ENCODE data around the gene PRPF6.

The PRPF6 gene

DNA sequence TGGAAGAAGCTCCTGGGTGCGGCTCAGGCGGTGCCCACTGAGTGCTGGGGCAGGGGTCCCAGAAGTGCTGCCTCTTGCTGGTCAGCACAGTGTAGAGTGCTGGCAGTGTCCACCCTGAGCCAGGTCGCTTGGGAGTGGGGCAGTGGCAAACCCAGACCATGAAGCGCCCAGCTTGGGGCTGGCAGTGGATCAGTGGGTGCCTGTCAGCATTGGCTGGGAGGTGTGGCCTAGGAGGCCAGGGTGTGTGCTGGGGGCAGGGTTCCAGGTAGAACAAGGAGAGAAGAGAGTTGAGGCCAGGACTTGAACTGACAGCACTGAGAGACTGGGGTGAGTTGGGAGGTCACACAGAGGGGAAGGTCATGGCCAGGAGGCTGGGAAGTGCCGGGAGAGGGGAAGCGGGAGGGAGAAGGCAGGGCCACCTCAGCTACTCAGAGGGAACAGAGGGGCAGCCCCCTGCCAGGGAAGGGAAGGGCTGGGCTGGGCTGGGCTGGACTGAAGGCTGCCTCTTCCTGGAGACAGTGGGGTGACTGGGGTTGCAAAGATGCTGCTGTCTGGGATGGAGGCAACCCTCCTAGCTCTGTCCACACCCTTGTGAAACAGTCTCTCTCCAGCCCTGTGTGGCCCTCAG, 86.2 kb downstream of the PRPF6 start:
- no peak for DNase-seq

GRCh38 chr20:64067733-64068307, 86.9 kb downstream of the PRPF6 start:
- no peak for DNase-seq

GRCh38 chr20:64068386-64069208, 87.7 kb downstream of the PRPF6 start:
- no peak for DNase-seq

DNA sequence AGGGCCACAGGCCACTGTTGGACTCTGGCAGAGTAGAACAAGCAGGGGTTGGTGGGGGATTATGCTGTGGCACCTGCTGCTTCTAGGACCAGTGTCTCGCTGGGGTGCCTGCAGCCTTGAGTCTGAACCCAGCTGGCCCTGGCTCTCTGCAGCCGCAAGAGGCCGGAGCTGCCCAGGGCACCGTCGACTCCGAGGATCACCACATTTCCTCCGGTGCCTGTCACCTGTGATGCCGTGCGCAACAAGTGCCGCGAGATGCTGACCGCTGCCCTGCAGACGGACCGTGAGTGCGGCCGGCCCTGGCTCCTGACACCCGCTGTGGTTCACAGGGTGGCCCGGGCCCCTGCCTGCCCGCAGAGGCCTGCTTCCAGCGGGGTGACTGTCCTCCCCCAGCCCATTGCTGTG, 88.3 kb downstream of the PRPF6 start:
- no peak for DNase-seq

DNA sequence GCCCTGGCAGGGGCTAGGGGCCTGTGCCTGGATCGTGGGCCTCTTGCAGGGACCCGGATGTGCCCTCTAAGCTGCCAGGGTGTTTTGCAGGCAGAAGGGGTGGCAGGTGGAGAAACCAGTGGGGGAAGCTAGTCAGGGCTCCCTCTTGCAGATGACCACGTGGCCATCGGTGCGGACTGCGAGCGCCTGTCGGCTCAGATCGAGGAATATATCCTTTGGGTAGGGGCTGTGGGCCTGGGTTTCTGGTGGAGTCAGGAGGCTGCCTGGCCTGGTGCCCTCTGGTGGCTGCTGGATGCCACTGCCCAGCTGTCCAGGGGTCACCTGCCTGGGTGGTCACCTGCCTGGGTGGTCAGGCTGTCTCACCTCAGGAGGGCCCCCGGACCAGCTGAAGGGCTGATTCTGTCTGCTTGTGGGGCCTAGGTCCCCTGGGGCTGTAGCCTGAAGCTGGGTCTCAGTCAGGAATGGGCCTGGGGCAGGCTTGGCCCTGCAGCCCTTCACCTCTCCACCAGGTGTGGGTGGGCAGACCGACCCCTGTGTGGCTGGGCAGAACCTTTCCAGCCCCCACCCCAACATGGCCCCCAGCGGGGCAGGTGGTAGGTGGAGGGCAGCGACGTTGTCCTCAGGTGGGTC, 88.8 kb downstream of the PRPF6 start:
- DNase-seq = no peak

- no peak for DNase-seq
Measured at GRCh38 chr20:64070244-64070993, 89.5 kb downstream of the PRPF6 start.

GRCh38 chr20:64071341-64072332, 90.7 kb downstream of the PRPF6 start:
- no peak for DNase-seq

GRCh38 chr20:64072498-64073063, 91.6 kb downstream of the PRPF6 start:
- no peak for DNase-seq

GRCh38 chr20:64073476-64074183, 92.7 kb downstream of the PRPF6 start:
- no peak for DNase-seq

DNA sequence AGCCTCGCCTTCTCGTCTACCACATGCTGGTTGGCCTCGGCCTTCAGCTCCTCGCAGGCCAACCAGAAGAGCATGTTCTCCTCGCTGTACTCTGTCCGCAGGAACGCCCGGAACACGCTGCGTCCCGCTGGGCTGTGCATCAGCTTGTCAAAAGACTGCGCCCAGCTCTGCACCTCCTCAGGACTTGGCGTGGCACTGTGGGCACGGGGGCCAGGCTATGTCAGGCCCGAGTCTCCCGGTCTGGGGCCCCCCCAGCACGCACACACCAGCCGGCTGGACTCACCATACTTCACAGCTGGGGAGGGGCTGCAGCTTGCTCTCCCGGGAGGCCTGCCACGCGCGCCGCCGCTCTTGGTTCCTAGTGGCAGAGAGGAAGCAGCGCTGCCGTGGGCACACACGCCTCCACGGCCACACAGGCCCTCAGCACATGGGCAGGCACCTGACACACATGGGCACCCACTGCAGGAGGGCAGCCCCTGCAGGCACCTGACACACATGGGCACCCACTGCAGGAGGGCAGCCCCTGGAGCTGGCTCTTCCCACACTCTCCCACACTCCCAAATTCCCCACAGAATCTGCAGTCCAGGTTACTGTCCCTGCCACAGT, 93.4 kb downstream of the PRPF6 start:
- DNase-seq = no peak

- DNase-seq = no peak
Measured at GRCh38 chr20:64074963-64075362, 94.0 kb downstream of the PRPF6 start.

GRCh38 chr20:64075556-64075955, 94.6 kb downstream of the PRPF6 start:
- DNase-seq = no peak

GRCh38 chr20:64076061-64076997, 95.4 kb downstream of the PRPF6 start:
- DNase-seq = no peak

DNA sequence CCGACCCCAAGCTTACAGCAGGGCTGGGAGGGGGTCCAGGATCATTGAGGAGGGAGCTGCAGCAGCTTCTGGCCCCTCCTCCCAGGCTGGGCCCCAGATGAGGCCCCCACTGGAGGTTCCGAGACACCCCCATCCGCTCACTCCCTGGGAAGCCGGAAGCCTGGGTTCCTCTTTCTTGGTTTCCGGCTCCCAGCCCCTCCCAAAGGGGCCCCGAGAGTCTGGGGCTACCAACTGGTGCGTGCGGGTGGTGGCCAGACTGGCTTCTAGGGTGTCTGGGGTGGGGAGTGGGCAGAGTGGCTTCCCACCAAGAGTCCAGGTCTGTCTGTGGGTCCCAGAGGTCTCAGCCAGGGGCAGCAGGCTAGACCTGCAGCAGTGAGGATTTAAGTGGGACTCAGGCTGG, 96.2 kb downstream of the PRPF6 start:
- no peak for DNase-seq

DNA sequence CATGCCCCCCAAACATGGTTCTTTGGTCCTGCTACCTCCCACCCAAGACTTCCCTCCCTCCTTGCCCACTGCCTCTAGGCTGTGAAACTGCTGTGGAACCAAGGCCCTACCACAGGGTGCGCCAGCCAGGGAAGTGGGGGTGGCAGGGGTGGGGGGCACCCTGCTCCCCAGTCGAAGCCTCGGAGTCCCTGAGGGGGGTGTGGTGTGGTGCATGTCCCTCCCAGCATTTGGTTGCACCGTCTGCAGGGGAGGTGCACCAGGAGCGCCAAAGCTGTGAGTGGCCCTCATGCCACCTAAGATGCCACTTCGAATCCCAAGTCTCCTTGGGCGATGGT, 96.6 kb downstream of the PRPF6 start:
- DNase-seq = no peak

GRCh38 chr20:64077876-64078551, 97.1 kb downstream of the PRPF6 start:
- DNase-seq = no peak

- DNase-seq = no peak
Measured at GRCh38 chr20:64078934-64079272, 98.0 kb downstream of the PRPF6 start.

GRCh38 chr20:64079273-64080012, 98.5 kb downstream of the PRPF6 start, which contains the start of gene RGS19:
RGS19 (minus strand) TSS chr20:64079518; CDS start chr20:64076886, 2,632 bp downstream.
- no peak for DNase-seq
